Effector memory CD4-positive, alpha-beta T cell (primary cell): ENCODE results near the gene PARL.

Experiments used
- DNase-seq, 3 donors: peaks; one replicate each; pipeline ENCODE4 v3.0.0-alpha.2; 2020
- H3K27ac ChIP-seq: 2 replicates; pipeline ENCODE4 v1.7.0; 2013; ENCODE audit warnings: mild to moderate bottlenecking, low read length, moderate library complexity; ENCODE audit not compliant: insufficient read depth, poor library complexity, severe bottlenecking
- H3K27me3 ChIP-seq: replicated peaks from 2 replicates; pipeline ENCODE4 v1.7.0; 2013; ENCODE audit warnings: mild to moderate bottlenecking, low read length; ENCODE audit not compliant: insufficient read depth, control insufficient read depth, poor library complexity, severe bottlenecking
- H3K36me3 ChIP-seq: 2 replicates; pipeline ENCODE4 v1.7.0; 2013; ENCODE audit warnings: mild to moderate bottlenecking, low read length, moderate library complexity; ENCODE audit not compliant: control insufficient read depth, insufficient read depth
- H3K4me1 ChIP-seq: 2 replicates; pipeline ENCODE4 v1.7.0; 2013; ENCODE audit warnings: low read length, mild to moderate bottlenecking; ENCODE audit not compliant: control insufficient read depth, insufficient read depth, poor library complexity, severe bottlenecking
- H3K4me3 ChIP-seq: 2 replicates; pipeline ENCODE4 v1.7.0; 2013; ENCODE audit warnings: low read length, low read depth, mild to moderate bottlenecking; ENCODE audit not compliant: insufficient read depth, poor library complexity, severe bottlenecking
- H3K9me3 ChIP-seq: 2 replicates; pipeline ENCODE4 v1.7.0; 2013; ENCODE audit warnings: mild to moderate bottlenecking, low read length, moderate library complexity; ENCODE audit not compliant: control insufficient read depth

Gene PARL

GRCh38 chr3:183906234-183906921, 21.7 kb upstream of the PARL start:
- Histone ChIP-seq H3K4me3 (no peak overlapping the region), H3K27ac (no peak overlapping the region), H3K27me3 (no peaks in the 10 kb centered on the region), H3K4me1 (no peaks in the 10 kb centered on the region), H3K9me3 (no peaks in the 10 kb centered on the region), H3K36me3 (no peaks in the 10 kb centered on the region)
- no peak for DNase-seq

DNA sequence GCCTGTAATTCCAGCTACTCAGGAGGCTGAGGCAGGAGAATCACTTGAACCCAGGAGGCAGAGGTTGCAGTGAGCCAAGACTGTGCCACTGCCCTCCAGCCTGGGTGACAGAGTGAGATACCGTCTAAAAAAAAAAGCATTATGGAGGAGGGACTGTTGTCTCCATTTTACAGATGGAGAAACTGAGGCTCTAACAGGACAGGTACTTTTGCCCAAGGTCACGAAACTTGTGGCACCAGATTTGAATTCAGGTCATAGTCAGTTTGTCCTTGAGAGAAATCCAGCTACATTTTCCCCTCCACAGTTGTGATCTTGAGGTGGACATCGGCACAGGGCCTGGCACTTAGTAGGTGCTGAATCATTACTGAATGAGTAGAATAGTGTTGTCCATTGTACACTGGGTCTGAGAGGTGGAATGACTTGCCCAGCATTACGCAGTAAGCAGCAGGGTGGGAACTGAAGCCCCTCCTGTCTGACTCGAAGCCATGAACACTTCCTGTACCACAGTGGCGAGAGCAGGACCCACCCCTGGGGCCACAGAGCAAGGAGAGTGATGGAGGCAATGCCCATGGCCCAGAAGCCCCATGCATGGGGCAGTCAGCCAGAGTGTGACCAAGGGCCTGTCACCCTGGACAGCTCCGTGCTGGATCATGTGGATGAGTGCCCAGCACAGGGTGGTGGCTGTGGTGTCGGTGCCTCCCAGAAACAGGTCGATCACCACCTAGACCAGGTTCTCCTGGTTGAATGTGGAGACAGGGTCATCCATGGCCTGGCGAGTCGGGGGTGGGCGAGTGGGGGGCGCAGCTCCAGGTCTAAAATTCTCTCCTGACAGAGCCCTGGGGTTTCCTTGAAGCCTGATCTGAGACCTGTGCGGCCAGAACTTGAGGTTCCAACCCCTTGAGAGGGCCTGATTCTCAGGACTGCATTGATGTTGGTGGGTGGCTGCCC, 20.4 kb upstream of the PARL start:
- no peak for DNase-seq
- no peaks in the 10 kb centered on the region for H3K27me3 ChIP-seq

DNA sequence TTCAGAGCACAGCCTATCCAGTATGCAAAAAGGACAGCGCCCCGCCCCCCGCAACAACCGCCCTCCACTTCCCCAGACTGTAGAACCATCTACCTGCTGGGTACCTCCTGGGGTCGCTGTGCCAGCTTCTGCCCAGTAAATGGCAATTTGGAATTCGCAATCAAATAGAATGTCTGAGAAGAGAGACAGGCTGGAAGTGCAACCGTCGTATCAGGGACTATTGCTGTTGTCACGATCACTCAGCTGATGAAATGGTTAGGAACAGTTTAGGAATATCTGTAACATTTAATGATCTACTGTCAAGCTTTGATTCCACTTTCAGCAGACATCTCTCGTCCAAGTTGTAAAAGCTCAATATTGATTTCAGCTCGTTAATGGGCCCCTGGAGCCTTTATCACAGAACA, 13.3 kb upstream of the PARL start:
- no peaks in the 10 kb centered on the region for H3K4me1 ChIP-seq
- no peaks in the 10 kb centered on the region for H3K36me3 ChIP-seq
- no peaks in the 10 kb centered on the region for H3K27me3 ChIP-seq
- H3K4me3 ChIP-seq, result no peak overlapping the region
- DNase-seq, result no peak
- H3K9me3 ChIP-seq, result no peaks in the 10 kb centered on the region
- no peak overlapping the region for H3K27ac ChIP-seq

More for the DNA sequence above, 20.4 kb upstream of the PARL start:
- no peaks in the 10 kb centered on the region for H3K9me3 ChIP-seq
- no peak overlapping the region for H3K27ac ChIP-seq
- no peak overlapping the region for H3K4me3 ChIP-seq
- H3K4me1 ChIP-seq, result no peaks in the 10 kb centered on the region
- H3K36me3 ChIP-seq, result no peaks in the 10 kb centered on the region

GRCh38 chr3:183897606-183898005, 12.9 kb upstream of the PARL start:
- no peaks in the 10 kb centered on the region for H3K36me3 ChIP-seq
- no peaks in the 10 kb centered on the region for H3K27me3 ChIP-seq
- H3K4me1 ChIP-seq, result no peaks in the 10 kb centered on the region
- DNase-seq, result no peak
- H3K9me3 ChIP-seq, result no peaks in the 10 kb centered on the region
- no peak overlapping the region for H3K27ac ChIP-seq
- H3K4me3 ChIP-seq, result no peak overlapping the region

DNA sequence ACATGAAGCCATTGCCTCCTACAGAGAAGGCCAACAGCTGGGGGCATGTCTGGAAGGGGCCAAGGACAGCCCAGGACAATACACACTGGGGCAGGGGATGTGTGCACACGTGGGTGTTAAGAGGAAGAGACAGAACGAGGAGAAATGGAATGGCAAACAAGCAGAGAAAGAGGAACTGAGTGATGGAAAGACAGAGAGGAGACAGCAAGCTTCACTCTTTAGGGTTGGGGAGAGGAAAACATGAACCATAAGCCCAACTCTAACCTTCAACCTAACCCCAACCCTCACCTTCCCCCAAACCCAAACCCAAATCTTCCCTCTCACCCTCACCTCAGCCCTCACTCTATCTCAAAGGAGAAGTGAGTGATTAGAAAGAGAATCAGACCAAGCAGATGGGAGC, 11.9 kb upstream of the PARL start:
- H3K9me3 ChIP-seq, result no peaks in the 10 kb centered on the region
- no peak for DNase-seq
- H3K4me3 ChIP-seq, result no peak overlapping the region
- H3K4me1 ChIP-seq, result no peaks in the 10 kb centered on the region
- H3K36me3 ChIP-seq, result no peaks in the 10 kb centered on the region
- H3K27me3 ChIP-seq, result no peaks in the 10 kb centered on the region
- no peak overlapping the region for H3K27ac ChIP-seq

- no peaks in the 10 kb centered on the region for H3K4me1 ChIP-seq
- no peaks in the 10 kb centered on the region for H3K36me3 ChIP-seq
- no peak overlapping the region for H3K4me3 ChIP-seq
- no peak overlapping the region for H3K27ac ChIP-seq
- H3K9me3 ChIP-seq, result no peaks in the 10 kb centered on the region
- H3K27me3 ChIP-seq, result no peaks in the 10 kb centered on the region
- DNase-seq, result no peak
Observed at GRCh38 chr3:183896184-183896583, 11.5 kb upstream of the PARL start.

- Histone ChIP-seq H3K4me1 (no peaks in the 10 kb centered on the region), H3K4me3 (no peak overlapping the region), H3K27me3 (no peaks in the 10 kb centered on the region), H3K36me3 (no peaks in the 10 kb centered on the region), H3K9me3 (no peaks in the 10 kb centered on the region), H3K27ac (no peak overlapping the region)
- DNase-seq, result no peak
Observed at GRCh38 chr3:183895774-183896173, 11.1 kb upstream of the PARL start.

- no peak overlapping the region for H3K4me3 ChIP-seq
- no peaks in the 10 kb centered on the region for H3K9me3 ChIP-seq
- H3K4me1 ChIP-seq, result no peaks in the 10 kb centered on the region
- no peaks in the 10 kb centered on the region for H3K36me3 ChIP-seq
- no peak overlapping the region for H3K27ac ChIP-seq
- DNase-seq, result peak in 1 of 3 donors; percentile 8
- H3K27me3 ChIP-seq, result no peaks in the 10 kb centered on the region
Observed at GRCh38 chr3:183895296-183895695, 10.6 kb upstream of the PARL start.

GRCh38 chr3:183892610-183893214, 8.0 kb upstream of the PARL start:
- H3K4me3 ChIP-seq, result no peak overlapping the region
- H3K27me3 ChIP-seq, result no peaks in the 10 kb centered on the region
- no peak for DNase-seq
- H3K9me3 ChIP-seq, result no peaks in the 10 kb centered on the region
- H3K4me1 ChIP-seq, result no peaks in the 10 kb centered on the region
- no peaks in the 10 kb centered on the region for H3K36me3 ChIP-seq
- no peak overlapping the region for H3K27ac ChIP-seq

DNA sequence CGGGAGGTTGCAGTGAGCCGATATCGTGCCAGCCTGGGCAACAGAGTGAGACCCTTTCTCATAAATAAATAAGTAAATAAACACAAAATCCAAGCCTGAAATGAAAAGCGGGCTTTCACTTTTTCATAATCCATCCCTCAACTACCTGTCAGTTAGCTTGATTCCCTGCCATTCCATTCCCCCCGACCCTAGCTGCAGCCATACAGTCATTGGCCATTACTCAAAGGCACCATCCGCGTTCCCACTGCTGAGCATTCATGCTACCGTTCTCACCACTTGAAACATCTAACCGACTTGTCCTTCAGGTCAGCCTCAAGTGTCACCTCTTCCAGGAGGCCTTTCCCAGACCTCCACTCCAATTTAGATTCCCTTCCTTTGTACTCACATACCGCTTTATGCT, 1.1 kb upstream of the PARL start:
- H3K4me1 ChIP-seq, result peaks cover 15% of the 10 kb centered on the region
- no peak overlapping the region for H3K27ac ChIP-seq
- H3K4me3 ChIP-seq, result no peak overlapping the region
- no peak for DNase-seq
- H3K9me3 ChIP-seq, result no peaks in the 10 kb centered on the region
- no peaks in the 10 kb centered on the region for H3K36me3 ChIP-seq
- no peaks in the 10 kb centered on the region for H3K27me3 ChIP-seq
